H1 (cell line): ENCODE data around the gene SLC25A34. TPM values are rescaled to one million over a fixed set of nuclear protein-coding genes. Genes with fewer than 3 reads are reported as not detected.

Experiments used
- CTCF ChIA-PET: fragments of 300-600 bp; sonication (Branson Sonifier 250); formaldehyde crosslinking; loops from one replicate; lab custom pipeline; 2021; ENCODE audit not compliant: partially characterized antibody; lab: Charles Lee
- POLR2A ChIA-PET: fragments of 300-600 bp; sonication (Branson Sonifier 250); formaldehyde crosslinking; loops from one replicate; lab custom pipeline; 2021; ENCODE audit warnings: inconsistent platforms; ENCODE audit not compliant: partially characterized antibody; lab: Charles Lee
- DNase-seq, 2 experiments: peaks; one replicate each; pipeline versions ENCODE4 v3.0.0 to v3.0.0-alpha.2; 2010 to 2022; ENCODE audit warnings: low spot score in 2 of 2, low read depth in 1 of 2, mixed read lengths in 1 of 2
- FAIRE-seq: peaks from 2 replicates; lab custom pipeline; 2011; peaks lifted over from hg19 to GRCh38; lab: Jason Lieb, UNC
- H2AFZ ChIP-seq: 2 replicates; pipeline ENCODE4 v1.8.1; 2012; ENCODE audit warnings: low read length, inconsistent platforms
- H2AK5ac ChIP-seq: 2 replicates; pipeline ENCODE4 v1.6.1; 2013; ENCODE audit warnings: low read depth, low read length
- H2BK120ac ChIP-seq: replicated peaks from 2 replicates; pipeline ENCODE3; 2013; ENCODE audit warnings: low read depth, low read length, inconsistent platforms
- H2BK12ac ChIP-seq: 2 replicates; pipeline ENCODE4 v1.6.1; 2013; ENCODE audit warnings: low read depth, low read length
- H2BK15ac ChIP-seq: 2 replicates; pipeline ENCODE4 v1.6.1; 2013; ENCODE audit warnings: low read length
- H2BK20ac ChIP-seq: 2 replicates; pipeline ENCODE4 v1.6.1; 2013; ENCODE audit warnings: low read length
- H2BK5ac ChIP-seq: 2 replicates; pipeline ENCODE4 v1.6.1; 2013; ENCODE audit warnings: low read depth, low read length
- H3K14ac ChIP-seq: 2 replicates; pipeline ENCODE4 v1.6.1; 2013; ENCODE audit warnings: inconsistent platforms; ENCODE audit not compliant: insufficient read length
- H3K18ac ChIP-seq: 2 replicates; pipeline ENCODE4 v1.6.1; 2013; ENCODE audit warnings: low read length; ENCODE audit errors: extremely low read depth
- H3K23ac ChIP-seq: 2 replicates; pipeline ENCODE4 v1.6.1; 2013; ENCODE audit warnings: inconsistent platforms; ENCODE audit not compliant: insufficient read length
- H3K23me2 ChIP-seq: 2 replicates; pipeline ENCODE4 v1.6.1; 2013; ENCODE audit warnings: low read depth, low read length
- H3K27ac ChIP-seq: 2 replicates; pipeline ENCODE4 v1.6.1; 2011; ENCODE audit warnings: low read depth, low read length, inconsistent platforms
- H3K27me3 ChIP-seq, 4 experiments: replicated peaks in 1 of 4; 1 replicate in 1 of 4; 2 replicates in 3 of 4; pipeline versions ENCODE4 v1.6.1 to v1.8.1; 2011 to 2013; ENCODE audit warnings: low read length in 3 of 4, mild to moderate bottlenecking in 3 of 4, inconsistent platforms in 2 of 4, mixed read lengths in 2 of 4, moderate library complexity in 1 of 4; ENCODE audit not compliant: control insufficient read depth in 3 of 4, insufficient read depth in 3 of 4; ENCODE audit errors: extremely low read depth in 1 of 4
- H3K36me3 ChIP-seq, 4 experiments: 2 replicates each; pipeline versions ENCODE4 v1.6.1 to v1.8.1; 2011 to 2013; ENCODE audit warnings: mild to moderate bottlenecking in 4 of 4, low read length in 3 of 4, moderate library complexity in 2 of 4, control low read depth in 1 of 4, inconsistent platforms in 1 of 4; ENCODE audit not compliant: insufficient read depth in 4 of 4, control insufficient read depth in 2 of 4
- H3K4ac ChIP-seq: replicated peaks from 2 replicates; pipeline ENCODE3; 2013; ENCODE audit warnings: low read length, low read depth, mixed read lengths, inconsistent platforms; ENCODE audit not compliant: insufficient read length
- H3K4me1 ChIP-seq, 4 experiments: replicated peaks in 1 of 4; 1 replicate in 1 of 4; 2 replicates in 3 of 4; pipeline versions ENCODE4 v1.6.1 to v1.8.1; 2011 to 2013; ENCODE audit warnings: low read length in 3 of 4, inconsistent platforms in 2 of 4, mixed read lengths in 1 of 4; ENCODE audit not compliant: insufficient read depth in 4 of 4, control insufficient read depth in 3 of 4
- H3K4me2 ChIP-seq, 2 experiments: 2 replicates each; pipeline versions ENCODE4 v1.6.1 to v1.8.1; 2011 to 2013; ENCODE audit warnings: low read depth in 2 of 2, low read length in 2 of 2, control low read depth in 1 of 2, inconsistent platforms in 1 of 2, mild to moderate bottlenecking in 1 of 2; ENCODE audit not compliant: insufficient read depth in 1 of 2
- H3K4me3 ChIP-seq, 4 experiments: fragments of 200-600, 300-600 bp in 1 of 4; sonication (generic), shearing (Covaris generic), sonication (Bioruptor Twin) in 1 of 4; 2 replicates each; pipeline versions ENCODE4 v1.5.1 to v1.8.1; 2011 to 2016; ENCODE audit warnings: low read length in 4 of 4, low read depth in 3 of 4, control low read depth in 2 of 4, inconsistent platforms in 2 of 4, mild to moderate bottlenecking in 2 of 4, mixed read lengths in 1 of 4, moderate library complexity in 1 of 4; ENCODE audit not compliant: insufficient read depth in 2 of 4; ENCODE audit errors: extremely low read depth in 1 of 4
- H3K56ac ChIP-seq: replicated peaks from 2 replicates; pipeline ENCODE3; 2013; ENCODE audit warnings: low read depth, mild to moderate bottlenecking, mixed read lengths, low read length, inconsistent platforms; ENCODE audit not compliant: insufficient read length
- H3K79me1 ChIP-seq: 2 replicates; pipeline ENCODE4 v1.6.1; 2013; ENCODE audit warnings: low read depth, low read length, control low read depth
- H3K79me2 ChIP-seq, 2 experiments: 2 replicates each; pipeline versions ENCODE4 v1.6.1 to v1.8.1; 2012 to 2013; ENCODE audit warnings: low read length in 2 of 2, mild to moderate bottlenecking in 2 of 2, inconsistent platforms in 1 of 2; ENCODE audit not compliant: insufficient read depth in 2 of 2, control insufficient read depth in 1 of 2
- H3K9ac ChIP-seq, 4 experiments: replicated peaks in 1 of 4; 1 replicate in 1 of 4; 2 replicates in 3 of 4; pipeline versions ENCODE4 v1.6.1 to v1.8.1; 2011 to 2013; ENCODE audit warnings: low read depth in 3 of 4, low read length in 3 of 4, control low read depth in 2 of 4, mild to moderate bottlenecking in 2 of 4, moderate library complexity in 2 of 4, inconsistent platforms in 1 of 4; ENCODE audit errors: extremely low read depth in 1 of 4
- H3K9me3 ChIP-seq, 2 experiments: 2 replicates each; pipeline versions ENCODE4 v1.6.1 to v1.8.1; 2012 to 2013; ENCODE audit warnings: mild to moderate bottlenecking in 2 of 2, moderate library complexity in 2 of 2, control low read depth in 1 of 2, inconsistent platforms in 1 of 2, low read depth in 1 of 2, low read length in 1 of 2, mixed read lengths in 1 of 2; ENCODE audit not compliant: insufficient read depth in 2 of 2
- H4K20me1 ChIP-seq, 2 experiments: replicated peaks in 1 of 2; 2 replicates each; pipeline versions ENCODE3 to v1.8.1; 2011 to 2013; ENCODE audit warnings: inconsistent platforms in 2 of 2, low read length in 2 of 2, mild to moderate bottlenecking in 1 of 2; ENCODE audit not compliant: insufficient read depth in 2 of 2, control insufficient read depth in 1 of 2
- H4K5ac ChIP-seq: 2 replicates; pipeline ENCODE4 v1.6.1; 2013; ENCODE audit warnings: low read length, low read depth, mixed read lengths, inconsistent platforms; ENCODE audit not compliant: insufficient read length
- H4K8ac ChIP-seq: 2 replicates; pipeline ENCODE4 v1.8.0; 2013; ENCODE audit warnings: mild to moderate bottlenecking, moderate library complexity, low read length, inconsistent platforms; ENCODE audit not compliant: insufficient read depth; ENCODE audit errors: extremely low read depth
- H4K91ac ChIP-seq: replicated peaks from 2 replicates; pipeline ENCODE3; 2013; ENCODE audit warnings: low read length, mixed read lengths, inconsistent platforms; ENCODE audit not compliant: insufficient read length
- EGR1 ChIP-seq: IDR thresholded peaks from 2 replicates; pipeline ENCODE4 v1.6.1; 2011; ENCODE audit warnings: low read depth, low read length, borderline replicate concordance
- HDAC2 ChIP-seq, 2 experiments: fragments of 300-600 bp in 1 of 2; sonication (generic) in 1 of 2; IDR thresholded peaks; 2 replicates each; pipeline ENCODE4 v1.6.1; 2011 to 2012; ENCODE audit warnings: low read depth in 2 of 2, low read length in 2 of 2, mild to moderate bottlenecking in 2 of 2, moderate library complexity in 2 of 2, borderline replicate concordance in 1 of 2, inconsistent platforms in 1 of 2
- HDAC6 ChIP-seq: IDR thresholded peaks from one replicate; pipeline ENCODE4 v1.7.1; 2012; ENCODE audit warnings: low read depth, mild to moderate bottlenecking, inconsistent platforms, low read length, moderate library complexity
- KDM1A ChIP-seq: fragments of 200-600, 300-600 bp; sonication (generic); IDR thresholded peaks from 2 replicates; pipeline ENCODE4 v1.7.1; 2016; ENCODE audit warnings: mild to moderate bottlenecking, low read length, borderline replicate concordance
- KDM5A ChIP-seq: fragments of 200-600 bp; IDR thresholded peaks from 2 replicates; pipeline ENCODE4 v1.7.1; 2012; ENCODE audit warnings: mild to moderate bottlenecking, low read length, inconsistent platforms, mixed read lengths
- POLR2AphosphoS5 ChIP-seq: IDR thresholded peaks from 2 replicates; pipeline ENCODE4 v1.6.1; 2011; ENCODE audit warnings: low read depth, low read length
- RFX5 ChIP-seq: IDR thresholded peaks from 2 replicates; pipeline ENCODE4 v1.6.1; 2011; ENCODE audit warnings: low read depth, low read length, improper control_type of control experiment, borderline replicate concordance
- RNF2 ChIP-seq: fragments of 200-900, 300-1000 bp; sonication (generic); IDR thresholded peaks from 2 replicates; pipeline ENCODE4 v1.7.1; 2016; ENCODE audit warnings: borderline replicate concordance, low read depth, mild to moderate bottlenecking, antibody characterized with exemption, low read length; ENCODE audit not compliant: poor library complexity, severe bottlenecking; ENCODE audit errors: missing control alignments
- SIN3A ChIP-seq, 2 experiments: IDR thresholded peaks in 1 of 2; conservative IDR thresholded peaks in 1 of 2; 2 replicates each; pipeline ENCODE4 v1.6.1; 2011 to 2012; ENCODE audit warnings: low read length in 2 of 2, improper control_type of control experiment in 1 of 2, low read depth in 1 of 2, mild to moderate bottlenecking in 1 of 2
- SP1 ChIP-seq: IDR thresholded peaks from 2 replicates; pipeline ENCODE4 v1.6.1; 2011; ENCODE audit warnings: low read depth, low read length
- SP2 ChIP-seq: IDR thresholded peaks from 2 replicates; pipeline ENCODE4 v1.6.1; 2012; ENCODE audit warnings: mild to moderate bottlenecking, low read length, inconsistent platforms
- SRF ChIP-seq: IDR thresholded peaks from 2 replicates; pipeline ENCODE4 v1.6.1; 2011; ENCODE audit warnings: mild to moderate bottlenecking, low read depth, low read length, moderate library complexity
- TBP ChIP-seq: IDR thresholded peaks from 2 replicates; pipeline ENCODE4 v1.6.1; 2011; ENCODE audit warnings: low read depth, low read length, improper control_type of control experiment
- YY1 ChIP-seq: IDR thresholded peaks from 2 replicates; pipeline ENCODE4 v1.6.1; 2011; ENCODE audit warnings: low read depth, mild to moderate bottlenecking, low read length
- WGBS, 2 experiments: shearing (Covaris generic) in 1 of 2; methylation state at CpG; one replicate each; pipeline versions ENCODE4 v1.1.6 to v1.1.7; 2013 to 2015; ENCODE audit warnings: low lambda C conversion rate in 2 of 2, mixed read lengths in 2 of 2, inconsistent platforms in 1 of 2, low coverage in 1 of 2, missing lambda C conversion rate in 1 of 2; ENCODE audit not compliant: insufficient replicate concordance in 2 of 2, insufficient coverage in 1 of 2, insufficient read length in 1 of 2; ENCODE audit errors: extremely low coverage in 1 of 2, missing lambda C conversion rate in 1 of 2; 5-methylcytosine and 5-hydroxymethylcytosine counted together
- polyA plus RNA-seq, 7 experiments: library from polyadenylated mRNA; depleted of rRNA in 3 of 7; stranded (reverse) in 5 of 7; unstranded in 2 of 7; fragments of >200 nt in 5 of 7; fragments of 200-250 nt in 2 of 7; gene quantifications; 1 replicate in 5 of 7; 2 replicates in 1 of 7; 4 replicates in 1 of 7; pipeline versions ENCODE4 v1.2.1 to v1.2.3, GENCODE V29; 2011 to 2013; ENCODE audit warnings: missing spikeins in 2 of 7, mixed read lengths in 2 of 7
- total RNA-seq: library from RNA; stranded (reverse); fragmentation: NEBNext Ultra II Directional; extraction: Animal tissue kit (Norgen Biotek cat#: 25700); gene quantifications from 2 replicates; pipeline ENCODE4 v1.2.1, GENCODE V29; 2021

SLC25A34 gene
- total and polyA plus RNA-seq, 2 of the 8 experiments (the other 6 are each of a cell fraction or from before 2014, with no cell fraction given): 0.48 to 0.62 TPM

- Histone ChIP-seq H2AK5ac (no peak overlapping the region), H3K27ac (no peak overlapping the region), H4K91ac (no peak overlapping the region), H3K4ac (no peak overlapping the region), H3K23ac (no peak overlapping the region), H2AFZ (no peak overlapping the region), H4K5ac (no peak overlapping the region), H3K4me2 (no peak overlapping the region), H3K23me2 (no peaks in the 10 kb centered on the region), H2BK12ac (no peak overlapping the region), H3K79me1 (no peaks in the 10 kb centered on the region), H4K20me1 (peaks cover 2 to 7% of the 10 kb centered on the region in 2 experiments), H3K36me3 (peaks cover 7 to 28% (median 14%) of the 10 kb centered on the region in 4 experiments; a peak in 6 of 8 replicates), H3K9ac (no peak overlapping the region), H3K4me3 (no peak overlapping the region), H2BK20ac (no peak overlapping the region), H3K4me1 (peaks cover 0 to 4% (median 2%) of the 10 kb centered on the region in 4 experiments; a peak in 3 of 7 replicates), H3K9me3 (no peaks in the 10 kb centered on the region), H3K18ac (no peak overlapping the region), H2BK5ac (no peak overlapping the region), H3K27me3 (no peaks in the 10 kb centered on the region), H4K8ac (no peak overlapping the region), H3K56ac (no peak overlapping the region), H2BK15ac (no peak overlapping the region), H3K79me2 (no peaks in the 10 kb centered on the region), H3K14ac (no peak overlapping the region), H2BK120ac (no peak overlapping the region)
- 96% methylated on average over 13 of the region's 16 CpGs; no CpG with 5 or more reads in 1 of the 2 experiments for WGBS, 2 experiments
- DNase-seq (no peak), FAIRE-seq (no peak)
- CTCF ChIA-PET: interaction anchor here (2.9 to 5.4 kb wide), 2 partner anchors 10 kb away, joined by 15 to 35 read pairs; partner anchors contain the start of gene TMEM82
- POLR2A ChIA-PET: interaction anchor here (0.8 kb wide), 1 partner anchor 32 kb away, joined by 3 read pairs; no protein-coding TSS in a partner anchor
- TF ChIP-seq KDM1A (no peak), RFX5 (no peak), HDAC6 (no peak), TBP (no peak), SRF (no peak), EGR1 (no peak), YY1 (no peak), SP2 (no peak), HDAC2 (IDR thresholded peaks at IDR 0.05; ENCODE audit: borderline replicate concordance in 1 of 2, low read depth in 2 of 2, low read length in 2 of 2) (no peak), SIN3A (conservative IDR thresholded peaks at IDR 0.05 in 1 of 2, IDR thresholded peaks at IDR 0.05 in 1 of 2; ENCODE audit: low read depth in 1 of 2, low read length in 2 of 2) (no peak), SP1 (no peak), POLR2AphosphoS5 (no peak), RNF2 (no peak), KDM5A (no peak)
Measured at GRCh38 chr1:15730936-15731335, 5.1 kb upstream of the SLC25A34 start.
